Skeletal muscle tissue (tissue), 4 donors: ENCODE results near the gene SLC17A7. TPM values are rescaled to one million over a fixed set of nuclear protein-coding genes. Genes with fewer than 3 reads are reported as not detected.
A peak's percentile ranks its signal among the peaks of the same experiment; 100 is the strongest.

Source experiments
- H3K27ac ChIP-seq: one replicate; pipeline ENCODE4 v1.7.0; 2013; ENCODE audit warnings: mild to moderate bottlenecking, low read depth, low read length, inconsistent platforms
- H3K27me3 ChIP-seq, 3 donors: one replicate each; pipeline ENCODE4 v1.7.0; 2013; ENCODE audit warnings: low read length in 3 of 3; ENCODE audit not compliant: control insufficient read depth in 3 of 3, insufficient read depth in 3 of 3
- H3K36me3 ChIP-seq, 3 donors: one replicate each; pipeline ENCODE4 v1.7.0; 2013; ENCODE audit warnings: low read length in 3 of 3; ENCODE audit not compliant: control insufficient read depth in 3 of 3, insufficient read depth in 3 of 3
- H3K4me1 ChIP-seq, 3 donors: one replicate each; pipeline ENCODE4 v1.7.0; 2013; ENCODE audit warnings: low read length in 3 of 3, mild to moderate bottlenecking in 3 of 3; ENCODE audit not compliant: control insufficient read depth in 3 of 3, insufficient read depth in 3 of 3
- H3K4me3 ChIP-seq, 3 donors: one replicate each; pipeline ENCODE4 v1.7.0; 2013; ENCODE audit warnings: low read length in 3 of 3
- H3K9ac ChIP-seq, 3 donors: one replicate each; pipeline ENCODE4 v1.7.0; 2013; ENCODE audit warnings: low read length in 3 of 3, mild to moderate bottlenecking in 3 of 3, moderate library complexity in 2 of 3, low read depth in 1 of 3
- H3K9me3 ChIP-seq, 3 donors: one replicate each; pipeline ENCODE4 v1.7.0; 2013; ENCODE audit warnings: low read length in 3 of 3; ENCODE audit not compliant: control insufficient read depth in 3 of 3
- total RNA-seq: library from RNA; depleted of rRNA; stranded (reverse); fragments of >200 nt; gene quantifications from one replicate; pipeline ENCODE4 v1.2.3, GENCODE V29; 2014
- donor health status: Osteomylitis.

SLC17A7 gene
- total RNA-seq, 1 donor from 2014 or later, result 1.0 TPM

DNA sequence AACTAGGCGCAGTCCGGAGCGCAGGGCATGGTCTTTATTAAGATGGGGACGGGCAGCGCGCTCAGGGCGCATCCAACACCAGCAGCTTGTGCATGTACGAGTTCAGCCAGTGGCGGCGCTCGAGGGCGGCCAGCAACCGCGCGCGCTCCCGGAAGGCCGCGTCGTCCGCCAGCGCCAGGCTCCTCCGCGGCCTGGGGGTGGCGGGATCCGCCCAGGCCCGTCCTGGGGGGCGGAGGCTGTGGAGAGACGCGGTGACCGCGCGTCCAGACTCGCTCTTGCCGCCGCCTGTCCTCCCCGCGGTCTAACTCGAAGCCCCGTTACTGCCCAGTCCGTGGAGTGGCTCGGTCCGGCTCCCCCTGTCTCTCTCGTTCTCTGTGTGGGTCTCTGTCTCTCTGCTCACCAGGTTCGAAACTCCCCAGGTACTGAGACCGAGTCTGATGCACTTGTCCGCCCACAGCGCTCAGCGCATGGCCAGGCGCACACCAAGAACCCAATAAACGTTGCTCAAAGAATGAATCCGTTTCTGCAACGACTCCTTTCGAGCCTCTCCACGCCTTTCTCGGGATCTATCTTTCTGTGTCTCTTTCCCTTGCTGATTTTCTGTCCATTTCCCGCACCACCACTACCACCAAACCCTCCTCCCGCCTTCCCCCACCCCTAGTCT lies 18.8 kb downstream of the SLC17A7 start:
- Histone ChIP-seq H3K4me1 (peaks cover 17 to 19% (median 18%) of the 10 kb centered on the region in 3 donors), H3K36me3 (no peaks in the 10 kb centered on the region), H3K9me3 (no peaks in the 10 kb centered on the region), H3K4me3 (peak overlapping the region; percentile 27 to 52 (median 46)), H3K27ac (no peak overlapping the region), H3K9ac (peak overlapping the region in 2 of 3 donors; percentile 32 to 40), H3K27me3 (peaks cover 87 to 89% (median 88%) of the 10 kb centered on the region in 3 donors)

DNA sequence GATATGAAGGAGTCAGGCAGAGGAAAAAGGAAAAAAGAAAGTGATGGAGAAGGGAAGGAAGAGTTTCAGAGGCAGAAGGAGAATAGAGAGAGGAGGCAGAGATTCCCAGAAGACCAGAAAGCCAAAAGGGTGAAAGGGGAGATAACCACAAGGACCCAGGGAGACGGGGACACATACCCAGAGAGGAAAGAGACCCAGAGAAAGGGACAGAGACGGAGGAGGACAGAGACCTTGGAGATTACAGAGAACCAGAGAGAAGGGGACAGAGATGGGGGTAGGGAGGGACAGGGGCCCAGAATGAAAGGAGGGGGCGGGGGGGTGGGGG lies 19.5 kb downstream of the SLC17A7 start:
- peaks cover 17 to 19% (median 18%) of the 10 kb centered on the region in 3 donors for H3K4me1 ChIP-seq
- H3K9ac ChIP-seq, result no peak overlapping the region
- no peaks in the 10 kb centered on the region for H3K9me3 ChIP-seq
- no peaks in the 10 kb centered on the region for H3K36me3 ChIP-seq
- H3K4me3 ChIP-seq, result no peak overlapping the region
- peaks cover 86 to 90% (median 86%) of the 10 kb centered on the region in 3 donors for H3K27me3 ChIP-seq
- H3K27ac ChIP-seq, result no peak overlapping the region

DNA sequence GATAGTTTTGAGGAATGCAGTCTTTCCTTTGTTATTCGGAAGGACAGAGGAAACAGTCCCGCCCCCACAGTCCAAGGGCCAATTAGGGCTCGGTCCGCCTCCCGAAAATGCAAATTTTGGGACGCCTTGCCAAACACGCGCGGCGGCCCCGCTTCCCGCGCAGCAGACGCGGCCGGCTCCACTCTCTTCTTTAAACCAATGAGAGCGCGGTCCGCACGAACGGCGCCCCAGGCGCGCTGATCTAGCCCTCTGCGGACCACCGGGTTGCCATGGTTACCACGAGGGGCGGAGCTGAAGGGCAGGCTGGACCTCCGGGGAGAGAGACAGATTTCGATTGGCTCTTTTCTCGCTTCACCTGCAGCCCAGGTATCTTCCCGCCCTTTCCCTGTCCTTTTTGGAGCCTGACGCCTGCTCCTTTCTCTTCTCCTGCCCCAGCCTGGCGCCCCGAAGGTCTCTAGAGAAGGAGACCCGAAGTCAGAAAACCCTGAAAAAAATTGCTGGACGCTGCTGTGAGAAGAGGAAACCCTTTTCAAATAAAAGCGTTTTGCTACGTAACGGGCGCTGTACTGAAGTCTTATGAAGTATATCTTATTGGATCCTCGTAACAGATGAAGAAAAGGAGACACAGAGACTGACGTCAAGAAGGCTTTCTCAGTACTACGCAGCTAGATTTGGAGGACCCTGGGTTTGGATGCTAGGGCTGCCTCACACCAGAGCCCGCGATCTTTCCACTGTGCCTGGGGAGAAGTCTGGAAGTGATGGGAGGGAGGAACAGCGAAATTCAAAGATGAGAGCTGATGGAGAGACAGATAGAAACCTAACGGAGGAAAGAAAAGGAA lies 20.1 kb downstream of the SLC17A7 start:
- no peak overlapping the region for H3K9ac ChIP-seq
- H3K4me3 ChIP-seq, result peak overlapping the region in 2 of 3 donors; percentile 1 to 33
- no peaks in the 10 kb centered on the region for H3K36me3 ChIP-seq
- peaks cover 17 to 19% (median 18%) of the 10 kb centered on the region in 3 donors for H3K4me1 ChIP-seq
- no peaks in the 10 kb centered on the region for H3K9me3 ChIP-seq
- H3K27ac ChIP-seq, result no peak overlapping the region
- H3K27me3 ChIP-seq, result peaks cover 84 to 87% (median 86%) of the 10 kb centered on the region in 3 donors

DNA sequence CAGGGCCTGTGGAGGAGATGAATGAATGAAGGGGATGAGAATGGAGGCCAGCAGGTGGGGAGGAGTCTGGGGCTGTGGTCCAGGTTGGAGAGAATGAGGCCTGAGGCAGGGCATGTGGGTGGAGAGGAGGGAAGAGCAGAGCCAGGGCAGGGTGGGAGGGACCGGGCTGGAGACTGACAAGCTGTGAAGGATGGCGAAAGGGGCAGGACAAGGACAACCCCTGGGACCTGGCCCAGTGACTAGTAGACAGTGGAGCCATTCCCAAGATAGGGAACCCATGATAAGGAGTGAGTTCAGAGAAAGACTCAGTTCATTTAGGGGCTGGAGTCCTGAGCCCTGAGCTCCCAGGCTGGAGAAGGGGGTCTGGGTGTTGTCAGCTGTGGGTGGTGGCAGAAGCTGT lies 21.1 kb downstream of the SLC17A7 start:
- no peak overlapping the region for H3K4me3 ChIP-seq
- H3K27ac ChIP-seq, result no peak overlapping the region
- no peak overlapping the region for H3K9ac ChIP-seq
- no peaks in the 10 kb centered on the region for H3K9me3 ChIP-seq
- no peaks in the 10 kb centered on the region for H3K36me3 ChIP-seq
- peaks cover 74 to 83% (median 76%) of the 10 kb centered on the region in 3 donors for H3K27me3 ChIP-seq
- H3K4me1 ChIP-seq, result peaks cover 17 to 19% (median 18%) of the 10 kb centered on the region in 3 donors

DNA sequence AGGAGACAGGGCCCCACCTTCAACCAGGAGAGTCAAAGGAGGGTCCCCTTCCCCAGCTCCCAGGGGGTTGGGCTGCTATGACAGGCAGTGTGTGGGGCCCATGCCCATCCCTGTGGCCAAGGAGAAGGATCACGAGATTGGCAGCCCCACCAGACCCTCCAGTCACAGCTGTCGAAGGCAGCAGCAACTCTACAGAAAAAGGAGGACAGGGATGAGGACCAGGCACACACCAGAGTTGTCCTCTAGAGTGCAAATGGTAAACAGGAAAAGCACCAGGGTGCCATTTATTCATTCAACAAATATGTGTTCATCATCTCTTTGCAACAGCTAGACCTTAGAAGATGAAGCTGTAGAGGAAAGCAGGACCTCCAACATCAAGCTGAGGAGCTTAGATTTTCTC lies 22.2 kb downstream of the SLC17A7 start:
- Histone ChIP-seq H3K4me1 (peaks cover 17 to 19% (median 18%) of the 10 kb centered on the region in 3 donors), H3K27me3 (peaks cover 66 to 84% (median 68%) of the 10 kb centered on the region in 3 donors), H3K27ac (no peak overlapping the region), H3K9ac (no peak overlapping the region), H3K36me3 (no peaks in the 10 kb centered on the region), H3K4me3 (no peak overlapping the region), H3K9me3 (no peaks in the 10 kb centered on the region)

DNA sequence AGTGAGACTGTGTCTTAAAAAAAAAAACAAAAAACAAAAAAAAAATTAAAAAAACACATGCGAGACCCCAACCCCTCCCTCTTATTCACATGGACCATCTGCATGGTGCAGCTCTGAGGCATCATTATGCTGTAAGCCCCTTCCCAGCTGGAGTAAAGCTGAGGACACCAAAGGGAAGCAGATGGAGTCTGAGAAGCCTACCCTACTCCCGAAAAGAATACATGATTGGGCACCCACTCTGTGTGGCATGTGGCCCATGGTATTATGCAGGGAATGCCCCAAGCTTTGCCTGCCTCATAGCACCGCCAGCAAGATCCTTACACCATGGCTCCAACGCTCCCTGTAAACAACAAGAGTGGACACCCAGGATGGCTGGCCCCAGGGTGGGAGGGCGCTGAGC lies 22.8 kb downstream of the SLC17A7 start:
- Histone ChIP-seq H3K27me3 (peaks cover 59 to 84% (median 62%) of the 10 kb centered on the region in 3 donors), H3K9me3 (no peaks in the 10 kb centered on the region), H3K4me3 (no peak overlapping the region), H3K9ac (no peak overlapping the region), H3K4me1 (peaks cover 13 to 19% (median 15%) of the 10 kb centered on the region in 3 donors), H3K27ac (no peak overlapping the region), H3K36me3 (no peaks in the 10 kb centered on the region)

DNA sequence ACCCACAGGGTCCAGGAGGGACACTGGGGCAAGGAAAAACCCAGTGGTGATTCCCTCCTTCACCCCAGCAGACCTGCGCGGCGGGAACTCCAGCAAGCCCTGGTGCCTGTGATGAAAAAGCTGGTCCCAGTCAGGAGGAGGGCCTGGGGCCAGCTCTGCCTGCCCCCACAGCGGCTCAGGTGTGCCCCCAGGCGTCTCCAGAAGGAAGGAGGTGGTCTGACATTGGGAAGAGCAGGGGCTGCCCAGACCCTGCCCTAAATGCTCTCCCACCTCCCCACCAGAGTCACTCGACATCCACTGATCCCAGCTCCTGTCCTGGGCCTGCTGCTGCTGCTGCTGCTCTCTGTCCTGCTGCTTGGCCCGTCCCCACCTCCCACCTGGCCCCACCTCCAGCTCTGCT lies 24.2 kb downstream of the SLC17A7 start:
- Histone ChIP-seq H3K27me3 (peaks cover 48 to 74% (median 51%) of the 10 kb centered on the region in 3 donors), H3K9ac (no peak overlapping the region), H3K36me3 (no peaks in the 10 kb centered on the region), H3K4me1 (peaks cover 0 to 6% (median 2%) of the 10 kb centered on the region in 3 donors), H3K27ac (no peak overlapping the region), H3K4me3 (no peak overlapping the region), H3K9me3 (no peaks in the 10 kb centered on the region)

DNA sequence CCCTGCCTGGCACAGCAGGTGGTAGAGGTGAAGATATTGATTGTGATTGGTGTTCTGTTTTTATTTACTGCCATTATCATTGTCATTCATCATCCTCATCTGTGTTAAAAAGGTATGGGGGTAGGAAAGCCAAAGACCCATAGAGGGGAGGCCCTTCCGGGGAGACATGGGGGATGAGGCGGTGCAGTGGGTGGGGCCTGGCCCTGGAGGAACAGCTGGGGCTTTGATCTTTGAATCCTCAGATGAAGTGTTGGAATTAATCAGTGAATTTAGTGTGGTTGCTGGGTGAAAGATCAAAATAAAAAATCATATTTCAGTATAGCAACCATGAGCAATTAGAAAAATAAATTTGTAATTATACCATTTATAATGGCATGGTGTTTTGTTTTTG lies 25.5 kb downstream of the SLC17A7 start:
- Histone ChIP-seq H3K4me3 (no peak overlapping the region), H3K36me3 (no peaks in the 10 kb centered on the region), H3K9me3 (no peaks in the 10 kb centered on the region), H3K9ac (no peak overlapping the region), H3K27me3 (peaks cover 40 to 62% (median 45%) of the 10 kb centered on the region in 3 donors), H3K4me1 (no peaks in the 10 kb centered on the region), H3K27ac (no peak overlapping the region)

DNA sequence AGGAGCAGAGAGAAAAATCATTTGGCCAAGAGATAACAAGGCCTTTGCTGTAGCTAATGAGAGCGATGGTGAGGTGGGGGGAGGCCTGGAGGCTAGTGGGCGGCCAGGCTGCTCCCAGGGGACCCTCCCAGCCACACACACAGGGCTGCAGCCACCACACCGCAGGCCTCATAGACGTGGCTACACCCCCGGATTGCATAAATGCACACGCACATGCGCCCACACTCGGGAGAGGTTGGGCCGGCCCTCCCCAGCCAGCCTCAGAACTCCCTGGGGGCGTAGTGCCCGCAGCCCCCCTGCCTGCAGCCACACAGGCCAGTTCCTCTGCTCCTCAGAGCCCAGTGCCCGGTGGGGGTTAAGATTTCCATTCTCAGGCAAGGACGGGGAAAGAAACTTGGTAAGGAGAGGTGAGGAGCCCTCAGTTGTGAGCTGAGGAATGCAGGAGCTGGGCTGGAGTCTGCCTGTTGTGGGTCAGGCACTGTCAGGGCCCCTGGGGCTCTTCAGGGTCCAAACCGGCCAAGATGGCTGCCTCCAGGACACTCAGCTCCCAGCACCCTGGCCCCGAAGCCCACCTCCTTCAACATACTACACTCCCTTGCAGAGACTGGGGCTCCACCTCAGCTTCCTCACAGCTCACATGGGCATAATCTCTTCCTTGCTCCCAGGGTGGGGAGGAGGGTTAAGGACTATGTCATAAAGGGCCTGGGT lies 26.1 kb downstream of the SLC17A7 start:
- Histone ChIP-seq H3K4me1 (no peaks in the 10 kb centered on the region), H3K4me3 (no peak overlapping the region), H3K9ac (no peak overlapping the region), H3K27me3 (peaks cover 34 to 57% (median 39%) of the 10 kb centered on the region in 3 donors), H3K36me3 (no peaks in the 10 kb centered on the region), H3K9me3 (no peaks in the 10 kb centered on the region), H3K27ac (no peak overlapping the region)
